DND-41 (cell line): Measurements from ENCODE around the gene USP32.

Experiments
- CTCF ChIP-seq: IDR thresholded peaks from 2 replicates; pipeline ENCODE4 v1.5.1; 2012; ENCODE audit warnings: borderline replicate concordance, low read length, moderate library complexity, mild to moderate bottlenecking; ENCODE audit not compliant: poor library complexity, severe bottlenecking; ENCODE audit errors: extremely low read depth
- EZH2 ChIP-seq: IDR thresholded peaks from 3 replicates; pipeline ENCODE4 v1.6.1; 2012; ENCODE audit warnings: borderline replicate concordance, low read depth, mild to moderate bottlenecking, moderate library complexity, low read length, inconsistent platforms; ENCODE audit not compliant: severe bottlenecking

DNA sequence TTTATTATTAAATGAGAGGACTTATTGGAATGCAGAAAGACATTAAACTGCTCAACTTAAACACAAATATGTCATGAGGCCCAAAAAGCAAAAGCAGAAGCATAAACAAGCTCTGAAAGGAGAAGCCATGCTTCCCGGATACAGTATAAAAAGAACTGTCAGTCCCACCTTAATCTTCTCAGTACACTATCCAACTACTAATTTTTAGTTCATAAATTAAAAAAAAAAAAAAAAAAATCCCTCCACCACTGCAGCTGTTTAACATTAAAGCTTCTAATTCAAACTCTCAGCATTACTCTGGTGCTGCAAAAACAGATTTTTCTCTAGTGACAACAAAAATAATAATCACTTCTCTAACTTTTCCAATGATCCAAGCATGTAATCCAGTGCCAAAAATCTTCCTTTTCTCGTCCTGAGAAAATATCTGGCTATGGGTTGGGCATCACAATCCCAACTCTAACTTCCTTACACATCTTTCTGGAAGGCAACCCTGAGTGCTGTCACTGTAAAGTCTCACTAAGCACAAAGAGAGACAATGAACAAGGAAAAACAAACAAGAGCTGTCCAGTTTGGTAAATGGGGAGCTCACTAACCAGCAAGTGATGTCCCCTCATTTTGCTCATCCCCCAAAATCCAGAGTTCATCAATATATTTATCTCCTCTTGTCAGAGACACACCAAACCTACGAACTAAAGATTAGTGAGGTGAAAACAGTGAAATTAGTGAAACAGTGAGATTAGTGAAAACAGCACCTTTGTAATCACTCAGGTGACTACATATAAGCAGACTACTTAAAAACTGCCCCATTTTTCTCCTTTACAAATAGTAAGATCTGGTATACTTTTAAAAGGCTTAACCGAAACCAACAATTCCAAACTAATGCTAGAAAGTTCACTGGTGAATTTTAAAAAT, 5.5 kb downstream of the USP32 start:
- no peak for TF ChIP-seq EZH2
- TF ChIP-seq CTCF: no peak
